Keratinocyte (primary cell): ENCODE measurements around the gene TTC28. TPM values are rescaled to one million over a fixed set of nuclear protein-coding genes. Genes with fewer than 3 reads are reported as not detected.

Experiments used
- DNase-seq: peaks from one replicate; pipeline ENCODE4 v3.0.0-alpha.2; 2011; ENCODE audit warnings: low read depth, missing footprints, low spot score
- FAIRE-seq: peaks from 2 replicates; lab custom pipeline; 2011; peaks lifted over from hg19 to GRCh38; lab: Jason Lieb, UNC
- H2AFZ ChIP-seq: 2 replicates; pipeline ENCODE4 v1.6.0; 2012; ENCODE audit warnings: low read length, control low read depth, inconsistent platforms; ENCODE audit not compliant: control insufficient read depth
- H3K27ac ChIP-seq: 2 replicates; pipeline ENCODE4 v1.5.1; 2011; ENCODE audit warnings: low read length; ENCODE audit not compliant: control insufficient read depth, insufficient read depth
- H3K27me3 ChIP-seq: 3 replicates; pipeline ENCODE4 v1.6.0; 2011; ENCODE audit warnings: low read length; ENCODE audit not compliant: control insufficient read depth, insufficient read depth; ENCODE audit errors: extremely low read depth
- H3K36me3 ChIP-seq, 2 experiments: 2 replicates in 1 of 2; 3 replicates in 1 of 2; pipeline ENCODE4 v1.5.1; 2011; ENCODE audit warnings: low read length in 2 of 2, mild to moderate bottlenecking in 1 of 2; ENCODE audit not compliant: control insufficient read depth in 2 of 2, insufficient read depth in 2 of 2; ENCODE audit errors: extremely low read depth in 1 of 2
- H3K4me1 ChIP-seq: 3 replicates; pipeline ENCODE4 v1.5.1; 2011; ENCODE audit warnings: low read length; ENCODE audit not compliant: control insufficient read depth, insufficient read depth; ENCODE audit errors: extremely low read depth
- H3K4me2 ChIP-seq: 3 replicates; pipeline ENCODE4 v1.6.0; 2011; ENCODE audit warnings: low read depth, low read length; ENCODE audit not compliant: control insufficient read depth, insufficient read depth; ENCODE audit errors: extremely low read depth
- H3K4me3 ChIP-seq, 3 experiments: fragments of 200-600 bp in 1 of 3; sonication (generic) in 1 of 3; 2 replicates in 2 of 3; 3 replicates in 1 of 3; pipeline ENCODE4 v1.5.1; 2011 to 2016; ENCODE audit warnings: low read length in 3 of 3, mild to moderate bottlenecking in 3 of 3, control low read depth in 2 of 3, inconsistent platforms in 1 of 3, low read depth in 1 of 3, mixed read lengths in 1 of 3, mixed run types in 1 of 3, moderate library complexity in 1 of 3; ENCODE audit not compliant: control insufficient read depth in 2 of 3, insufficient read depth in 2 of 3; ENCODE audit errors: extremely low read depth in 1 of 3
- H3K79me2 ChIP-seq: 2 replicates; pipeline ENCODE4 v1.6.0; 2012; ENCODE audit warnings: low read length; ENCODE audit not compliant: control insufficient read depth, insufficient read depth
- H3K9ac ChIP-seq: 3 replicates; pipeline ENCODE4 v1.6.0; 2011; ENCODE audit warnings: low read length; ENCODE audit not compliant: control insufficient read depth, insufficient read depth; ENCODE audit errors: extremely low read depth
- H3K9me1 ChIP-seq: 3 replicates; pipeline ENCODE4 v1.6.0; 2011; ENCODE audit warnings: low read length; ENCODE audit not compliant: control insufficient read depth, insufficient read depth; ENCODE audit errors: extremely low read depth
- H3K9me3 ChIP-seq: 2 replicates; pipeline ENCODE4 v1.5.1; 2012; ENCODE audit warnings: low read depth, low read length; ENCODE audit not compliant: control insufficient read depth
- H4K20me1 ChIP-seq: 3 replicates; pipeline ENCODE4 v1.6.0; 2011; ENCODE audit warnings: low read length; ENCODE audit not compliant: control insufficient read depth, insufficient read depth; ENCODE audit errors: extremely low read depth
- EZH2 ChIP-seq: IDR thresholded peaks from one replicate; pipeline ENCODE4 v1.6.1; 2012; ENCODE audit warnings: inconsistent platforms, mild to moderate bottlenecking, low read length, moderate library complexity
- dilution Hi-C: fragments of 300-500 bp; cut with MboI; formaldehyde crosslinking; loops from one replicate; pipeline ENCODE4 v1.7.0; 2020; ENCODE audit warnings: low sequenced_read_pairs; ENCODE audit not compliant: extremely low pct_ligation_motif_present
- polyA plus RNA-seq, 5 experiments: library from polyadenylated mRNA; depleted of rRNA in 3 of 5; stranded (reverse) in 3 of 5; stranded (forward) in 1 of 5; unstranded in 1 of 5; fragments of >200 nt; gene quantifications; 1 replicate in 1 of 5; 2 replicates in 3 of 5; 3 replicates in 1 of 5; pipeline versions ENCODE4 v1.2.1 to v1.2.3, GENCODE V29; 2011 to 2012; ENCODE audit warnings: missing spikeins in 2 of 5, low read depth in 1 of 5, low replicate concordance in 1 of 5
- TF ChIP-seq, protein P1 (sequence below), 3 experiments: IDR thresholded peaks in 1 of 3; conservative IDR thresholded peaks in 1 of 3; optimal IDR thresholded peaks in 1 of 3; 2 replicates in 2 of 3; 3 replicates in 1 of 3; pipeline versions ENCODE3 to v1.5.1; 2011; ENCODE audit warnings: low read length in 3 of 3, mild to moderate bottlenecking in 3 of 3, moderate library complexity in 2 of 3, control low read depth in 1 of 3, inconsistent platforms in 1 of 3; ENCODE audit not compliant: insufficient read depth in 2 of 3; ENCODE audit errors: extremely low read depth in 1 of 3

TTC28 gene
- polyA plus RNA-seq, 1 donor (not counting 4 experiments of a cell fraction or from before 2014, with no cell fraction given), result 0.66 TPM

DNA sequence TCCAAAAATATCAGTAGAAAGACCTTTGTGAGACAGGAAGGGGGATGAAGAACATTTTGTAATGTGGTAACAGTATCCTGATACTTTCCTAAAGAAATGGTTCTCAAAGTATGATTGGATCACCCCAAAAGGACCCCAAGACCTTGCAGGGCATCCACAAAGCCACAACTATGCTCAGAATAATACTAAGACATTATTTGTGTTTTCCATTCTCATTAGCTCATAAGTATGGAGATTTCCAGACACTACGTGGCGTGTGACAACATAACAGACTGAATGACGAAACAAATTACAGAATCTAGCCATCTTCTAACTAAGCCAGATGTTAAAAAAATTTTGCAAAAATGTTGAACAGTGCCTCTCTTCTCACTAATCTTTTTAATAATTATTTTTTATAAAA, 37.0 kb upstream of the TTC28 start:
- TF ChIP-seq, protein P1, sequence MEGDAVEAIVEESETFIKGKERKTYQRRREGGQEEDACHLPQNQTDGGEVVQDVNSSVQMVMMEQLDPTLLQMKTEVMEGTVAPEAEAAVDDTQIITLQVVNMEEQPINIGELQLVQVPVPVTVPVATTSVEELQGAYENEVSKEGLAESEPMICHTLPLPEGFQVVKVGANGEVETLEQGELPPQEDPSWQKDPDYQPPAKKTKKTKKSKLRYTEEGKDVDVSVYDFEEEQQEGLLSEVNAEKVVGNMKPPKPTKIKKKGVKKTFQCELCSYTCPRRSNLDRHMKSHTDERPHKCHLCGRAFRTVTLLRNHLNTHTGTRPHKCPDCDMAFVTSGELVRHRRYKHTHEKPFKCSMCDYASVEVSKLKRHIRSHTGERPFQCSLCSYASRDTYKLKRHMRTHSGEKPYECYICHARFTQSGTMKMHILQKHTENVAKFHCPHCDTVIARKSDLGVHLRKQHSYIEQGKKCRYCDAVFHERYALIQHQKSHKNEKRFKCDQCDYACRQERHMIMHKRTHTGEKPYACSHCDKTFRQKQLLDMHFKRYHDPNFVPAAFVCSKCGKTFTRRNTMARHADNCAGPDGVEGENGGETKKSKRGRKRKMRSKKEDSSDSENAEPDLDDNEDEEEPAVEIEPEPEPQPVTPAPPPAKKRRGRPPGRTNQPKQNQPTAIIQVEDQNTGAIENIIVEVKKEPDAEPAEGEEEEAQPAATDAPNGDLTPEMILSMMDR (optimal IDR thresholded peaks at IDR 0.05 in 1 of 3, IDR thresholded peaks at IDR 0.05 in 1 of 3, conservative IDR thresholded peaks at IDR 0.05 in 1 of 3; ENCODE audit: extremely low read depth in 1 of 3, insufficient read depth in 2 of 3, low read length in 3 of 3), result no peak
- TF ChIP-seq EZH2, result no peak
- H2AFZ ChIP-seq, result no peak overlapping the region
- no peak for FAIRE-seq
- no peak for DNase-seq
- no peaks in the 10 kb centered on the region for H3K79me2 ChIP-seq
- H3K27me3 ChIP-seq, result no peaks in the 10 kb centered on the region
- H3K36me3 ChIP-seq, result peaks cover 0 to 6% of the 10 kb centered on the region in 2 experiments
- H3K4me1 ChIP-seq, result peaks cover 12% of the 10 kb centered on the region
- H3K4me2 ChIP-seq, result no peak overlapping the region
- H3K9ac ChIP-seq, result no peak overlapping the region
- no peaks in the 10 kb centered on the region for H3K9me3 ChIP-seq
- dilution Hi-C loops, result no loop called here
- H3K9me1 ChIP-seq, result no peaks in the 10 kb centered on the region
- H3K4me3 ChIP-seq, result no peak overlapping the region
- H4K20me1 ChIP-seq, result no peaks in the 10 kb centered on the region
- H3K27ac ChIP-seq, result no peak overlapping the region

DNA sequence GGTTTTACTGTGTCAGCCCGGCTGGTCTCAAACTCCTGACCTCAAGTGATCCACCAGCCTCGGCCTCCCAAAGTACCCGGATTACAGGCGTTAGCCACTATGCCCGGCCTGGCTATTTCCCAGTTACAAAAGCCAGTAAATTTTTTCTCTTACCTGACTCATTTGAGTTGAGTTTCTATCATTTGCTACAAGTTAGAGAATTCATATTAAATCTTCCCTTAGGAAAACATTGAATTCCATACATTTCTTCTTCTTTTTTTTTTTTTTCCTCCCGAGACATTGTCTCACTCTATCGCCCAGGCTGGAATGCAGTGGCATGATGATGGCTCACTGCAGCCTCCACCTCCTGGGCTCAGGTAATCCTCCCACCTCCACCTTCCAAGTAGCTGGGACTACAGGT, 36.0 kb upstream of the TTC28 start:
- peaks cover 0 to 5% of the 10 kb centered on the region in 2 experiments for H3K36me3 ChIP-seq
- H3K27ac ChIP-seq, result no peak overlapping the region
- no peak overlapping the region for H3K4me2 ChIP-seq
- H3K4me1 ChIP-seq, result peaks cover 20% of the 10 kb centered on the region
- no peaks in the 10 kb centered on the region for H3K9me3 ChIP-seq
- no peak overlapping the region for H3K9ac ChIP-seq
- DNase-seq, result no peak
- no peaks in the 10 kb centered on the region for H3K79me2 ChIP-seq
- no peaks in the 10 kb centered on the region for H4K20me1 ChIP-seq
- H3K9me1 ChIP-seq, result no peaks in the 10 kb centered on the region
- FAIRE-seq, result no peak
- no peak overlapping the region for H2AFZ ChIP-seq
- no peaks in the 10 kb centered on the region for H3K27me3 ChIP-seq
- dilution Hi-C loops, result no loop called here
- TF ChIP-seq, protein P1 (optimal IDR thresholded peaks at IDR 0.05 in 1 of 3, IDR thresholded peaks at IDR 0.05 in 1 of 3, conservative IDR thresholded peaks at IDR 0.05 in 1 of 3; ENCODE audit: extremely low read depth in 1 of 3, insufficient read depth in 2 of 3, low read length in 3 of 3), result no peak
- TF ChIP-seq EZH2, result no peak
- H3K4me3 ChIP-seq, result no peak overlapping the region
